CD14-positive monocyte (primary cell): ENCODE results near the gene PIKFYVE. TPM values are rescaled to one million over a fixed set of nuclear protein-coding genes. Genes with fewer than 3 reads are reported as not detected.
A peak's percentile ranks its signal among the peaks of the same experiment; 100 is the strongest.

ENCODE experiments used
- DNase-seq, 3 donors: peaks; one replicate each; pipeline ENCODE4 v3.0.0-alpha.2; 2011 to 2022
- H2AFZ ChIP-seq: 2 replicates; pipeline ENCODE4 v1.6.0; 2012; ENCODE audit warnings: mild to moderate bottlenecking, low read depth, low read length, inconsistent platforms; ENCODE audit not compliant: insufficient read depth, poor library complexity, severe bottlenecking
- H3K27ac ChIP-seq, 2 donors: 1 replicate in 1 of 2; 2 replicates in 1 of 2; pipeline ENCODE4 v1.5.1; 2012 to 2013; ENCODE audit warnings: low read length in 2 of 2, control low read depth in 1 of 2, inconsistent platforms in 1 of 2, low read depth in 1 of 2, mild to moderate bottlenecking in 1 of 2
- H3K27me3 ChIP-seq, 2 donors: one replicate each; pipeline versions ENCODE4 v1.6.0 to v1.6.1; 2011 to 2013; ENCODE audit warnings: low read length in 2 of 2; ENCODE audit not compliant: control insufficient read depth in 2 of 2, insufficient read depth in 2 of 2
- H3K36me3 ChIP-seq, 2 donors: replicated peaks in 1 of 2; 1 replicate in 1 of 2; 2 replicates in 1 of 2; pipeline versions ENCODE4 v1.5.1 to v1.6.1; 2012 to 2013; ENCODE audit warnings: low read length in 2 of 2, control low read depth in 1 of 2, inconsistent platforms in 1 of 2, mild to moderate bottlenecking in 1 of 2; ENCODE audit not compliant: insufficient read depth in 2 of 2, control insufficient read depth in 1 of 2
- H3K4me1 ChIP-seq, 2 donors: 1 replicate in 1 of 2; 2 replicates in 1 of 2; pipeline versions ENCODE4 v1.5.1 to v1.6.1; 2012 to 2013; ENCODE audit warnings: low read length in 2 of 2, control low read depth in 1 of 2, inconsistent platforms in 1 of 2, mild to moderate bottlenecking in 1 of 2, moderate library complexity in 1 of 2; ENCODE audit not compliant: insufficient read depth in 2 of 2, control insufficient read depth in 1 of 2
- H3K4me2 ChIP-seq: replicated peaks from 2 replicates; pipeline ENCODE3; 2012; ENCODE audit warnings: low read length, moderate library complexity, mild to moderate bottlenecking; ENCODE audit not compliant: poor library complexity, severe bottlenecking; ENCODE audit errors: extremely low read depth
- H3K4me3 ChIP-seq, 3 experiments: fragments of 200-600 bp in 1 of 3; sonication (generic) in 1 of 3; replicated peaks in 1 of 3; 1 replicate in 2 of 3; 2 replicates in 1 of 3; pipeline ENCODE4 v1.5.1; 2011 to 2013; ENCODE audit warnings: low read length in 3 of 3, mild to moderate bottlenecking in 3 of 3, control low read depth in 2 of 3, low read depth in 2 of 3, inconsistent platforms in 1 of 3, moderate library complexity in 1 of 3
- H3K79me2 ChIP-seq: 2 replicates; pipeline ENCODE4 v1.6.0; 2012; ENCODE audit warnings: mild to moderate bottlenecking, control low read depth, inconsistent platforms, low read length, moderate library complexity; ENCODE audit not compliant: insufficient read depth
- H3K9ac ChIP-seq: 2 replicates; pipeline ENCODE4 v1.6.0; 2017; ENCODE audit warnings: low read length, mild to moderate bottlenecking; ENCODE audit not compliant: insufficient read depth, poor library complexity, severe bottlenecking
- H3K9me3 ChIP-seq, 2 donors: replicated peaks in 1 of 2; 1 replicate in 1 of 2; 2 replicates in 1 of 2; pipeline versions ENCODE4 v1.5.1 to v1.6.1; 2012 to 2013; ENCODE audit warnings: low read length in 2 of 2, control low read depth in 1 of 2; ENCODE audit not compliant: control insufficient read depth in 1 of 2, insufficient read depth in 1 of 2
- H4K20me1 ChIP-seq: 2 replicates; pipeline ENCODE4 v1.6.0; 2012; ENCODE audit warnings: mild to moderate bottlenecking, low read length, control low read depth, moderate library complexity; ENCODE audit not compliant: insufficient read depth
- H3K27ac Mint-ChIP-seq, 7 donors: one replicate each; pipeline ENCODE4 v1.8.0; 2020; ENCODE audit warnings: mild to moderate bottlenecking in 7 of 7, mixed read lengths in 7 of 7, moderate library complexity in 6 of 7, inconsistent platforms in 2 of 7
- H3K27me3 Mint-ChIP-seq, 3 donors: one replicate each; pipeline ENCODE4 v1.8.0; 2021 to 2022; ENCODE audit warnings: low read depth in 3 of 3, mild to moderate bottlenecking in 3 of 3, mixed read lengths in 3 of 3, moderate library complexity in 3 of 3, inconsistent platforms in 1 of 3
- H3K36me3 Mint-ChIP-seq, 2 donors: one replicate each; pipeline ENCODE4 v1.8.0; 2020; ENCODE audit warnings: mixed read lengths in 2 of 2, inconsistent platforms in 1 of 2, mild to moderate bottlenecking in 1 of 2
- H3K4me1 Mint-ChIP-seq: one replicate; pipeline ENCODE4 v1.8.0; 2020; ENCODE audit warnings: mild to moderate bottlenecking, mixed read lengths
- H3K4me3 Mint-ChIP-seq, 2 donors: one replicate each; pipeline ENCODE4 v1.8.0; 2020; ENCODE audit warnings: mild to moderate bottlenecking in 2 of 2, mixed read lengths in 2 of 2, moderate library complexity in 1 of 2
- H3K9me3 Mint-ChIP-seq, 7 donors: one replicate each; pipeline ENCODE4 v1.8.0; 2020 to 2022; ENCODE audit warnings: mixed read lengths in 7 of 7, mild to moderate bottlenecking in 6 of 7, moderate library complexity in 6 of 7, inconsistent platforms in 2 of 7
- CTCF ChIP-seq: fragments of 200-600 bp; IDR thresholded peaks from one replicate; pipeline ENCODE4 v1.8.0; 2022; ENCODE audit warnings: antibody characterized with exemption, mild to moderate bottlenecking
- WGBS: methylation state at CpG from one replicate; pipeline ENCODE4 v1.1.5; 2013; ENCODE audit warnings: missing lambda C conversion rate; ENCODE audit not compliant: insufficient coverage; 5-methylcytosine and 5-hydroxymethylcytosine counted together
- intact Hi-C, 2 donors: fragments of 100-400 bp; cut with micrococcal nuclease; formaldehyde crosslinking; loops; one replicate each; pipeline versions ENCODE4 v1.15.0 to v1.15.1; 2023
- polyA plus RNA-seq, 3 donors: library from polyadenylated mRNA; depleted of rRNA in 1 of 3; unstranded in 2 of 3; stranded (reverse) in 1 of 3; fragments of 300-500 nt in 2 of 3; fragments of >200 nt in 1 of 3; fragmentation: Illumina TruSeq in 2 of 3; gene quantifications; 1 replicate in 2 of 3; 2 replicates in 1 of 3; pipeline ENCODE4 v1.2.3, GENCODE V29; 2012 to 2021

The PIKFYVE gene
- polyA plus RNA-seq, 3 donors, result 3.5 to 17.6 (median 6.2) TPM

DNA sequence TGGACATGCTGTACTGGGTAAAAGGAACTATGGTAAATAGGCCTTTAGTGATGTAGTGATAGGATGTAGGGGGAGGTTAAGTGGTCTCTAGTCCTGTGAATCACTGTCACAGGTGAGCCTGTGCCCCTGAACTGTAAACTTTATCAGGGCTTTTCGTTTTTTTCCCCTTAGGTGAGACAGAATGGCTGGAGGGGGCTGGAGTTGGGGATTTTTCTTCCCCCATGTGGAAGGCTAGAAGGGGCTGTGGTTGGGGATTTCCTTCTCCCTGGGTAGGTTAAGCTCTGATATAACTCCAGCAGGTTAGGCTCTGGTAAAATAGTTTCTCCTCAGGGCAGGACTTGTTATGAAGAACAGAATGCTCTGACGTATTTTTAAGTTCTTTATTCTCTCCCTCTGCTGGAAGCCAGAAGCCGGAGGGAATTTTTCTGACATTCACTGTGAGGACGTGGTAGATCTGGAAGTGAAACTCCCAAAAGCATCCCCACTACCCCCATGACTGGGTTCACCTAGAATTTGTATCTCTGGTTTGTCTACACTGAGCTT lies 28.5 kb downstream of the PIKFYVE start:
- Histone ChIP-seq H4K20me1 (peaks cover 82% of the 10 kb centered on the region), H3K27me3 (no peaks in the 10 kb centered on the region), H3K4me3 (no peak overlapping the region), H3K27ac (peak overlapping the region in 1 of 2 donors; percentile 67), H2AFZ (no peak overlapping the region), H3K79me2 (peaks cover 82% of the 10 kb centered on the region), H3K9me3 (peaks cover 0 to 9% of the 10 kb centered on the region in 2 donors), H3K9ac (no peak overlapping the region), H3K36me3 (peaks cover 39 to 62% of the 10 kb centered on the region in 2 donors), H3K4me2 (no peak overlapping the region), H3K4me1 (peaks cover 22 to 28% of the 10 kb centered on the region in 2 donors)
- Mint-ChIP-seq H3K27ac (peak overlapping the region; percentile 24 to 80 (median 70)), H3K36me3 (peaks cover 55 to 71% of the 10 kb centered on the region in 2 donors), H3K4me1 (peaks cover 40% of the 10 kb centered on the region), H3K9me3 (peaks cover 0 to 7% (median 4%) of the 10 kb centered on the region in 7 donors), H3K4me3 (no peak overlapping the region), H3K27me3 (no peaks in the 10 kb centered on the region)
- DNase-seq, result peak in 2 of 3 donors; percentile 1 to 29
- intact Hi-C loops, result no loop called here
- WGBS, result no CpG with 5 or more reads among the region's 4 CpGs
- TF ChIP-seq CTCF, result no peak

DNA sequence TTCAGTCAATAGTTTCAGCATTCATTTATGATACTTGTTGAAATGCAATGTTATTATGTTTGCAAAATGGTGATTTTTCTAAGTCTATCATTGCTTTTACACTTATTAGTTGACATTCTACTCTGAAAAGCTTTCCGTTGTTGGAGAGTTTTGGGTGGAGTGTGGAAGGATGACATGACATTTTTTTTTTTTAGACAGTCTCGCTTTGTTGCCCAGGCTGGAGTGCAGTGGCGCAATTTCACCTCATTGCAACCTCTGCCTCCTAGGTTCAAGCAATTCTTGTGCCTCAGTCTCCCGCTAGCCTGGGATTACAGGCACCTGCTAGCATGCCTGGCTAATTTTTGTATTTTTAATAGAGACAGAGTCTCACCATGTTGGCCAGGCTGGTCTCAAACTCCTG lies 29.8 kb downstream of the PIKFYVE start:
- intact Hi-C loops, result no loop called here
- Histone ChIP-seq H4K20me1 (peaks cover 77% of the 10 kb centered on the region), H3K4me3 (no peak overlapping the region), H3K4me1 (peaks cover 22 to 28% of the 10 kb centered on the region in 2 donors), H2AFZ (no peak overlapping the region), H3K27ac (peak overlapping the region in 1 of 2 donors; percentile 67), H3K9ac (no peak overlapping the region), H3K36me3 (peaks cover 39 to 62% of the 10 kb centered on the region in 2 donors), H3K4me2 (peak overlapping the region; percentile 35), H3K27me3 (no peaks in the 10 kb centered on the region), H3K79me2 (peaks cover 70% of the 10 kb centered on the region), H3K9me3 (no peaks in the 10 kb centered on the region)
- H3K9me3 Mint-ChIP-seq, result peaks cover 0 to 1% (median 0%) of the 10 kb centered on the region in 7 donors
- DNase-seq, result no peak
- no peaks in the 10 kb centered on the region for H3K27me3 Mint-ChIP-seq
- peak overlapping the region in 1 of 2 donors; percentile 63 for H3K4me3 Mint-ChIP-seq
- peak overlapping the region in 5 of 7 donors; percentile 7 to 88 (median 22) for H3K27ac Mint-ChIP-seq
- H3K4me1 Mint-ChIP-seq, result peaks cover 40% of the 10 kb centered on the region
- H3K36me3 Mint-ChIP-seq, result peaks cover 56 to 71% of the 10 kb centered on the region in 2 donors
- WGBS, result 36% methylated on average over 2 of the region's 4 CpGs
- no peak for TF ChIP-seq CTCF
